Activated CD4-positive, alpha-beta memory T cell treated with anti-CD3 and anti-CD28 coated beads, Interleukin-2, amount 10 ng/mL, durations not matched to agents 7 days and 5 days (primary cell): Measurements from ENCODE around the gene ZBP1. TPM values are rescaled to one million over a fixed set of nuclear protein-coding genes. Genes with fewer than 3 reads are reported as not detected.

Experiments used
- CTCF ChIA-PET: fragments of 350-600 bp; sonication (Branson Sonifier 250); formaldehyde crosslinking; loops from one replicate; lab custom pipeline; 2021; ENCODE audit warnings: antibody characterized with exemption, inconsistent platforms; lab: Charles Lee
- POLR2A ChIA-PET: fragments of 350-600 bp; sonication (Branson Sonifier 250); formaldehyde crosslinking; loops from one replicate; lab custom pipeline; 2021; ENCODE audit warnings: antibody characterized with exemption; lab: Charles Lee
- DNase-seq: peaks from one replicate; pipeline ENCODE4 v3.0.0-alpha.2; 2020
- H3K27ac Mint-ChIP-seq: one replicate; pipeline ENCODE4 v1.8.0; 2021; ENCODE audit warnings: mild to moderate bottlenecking, mixed read lengths
- H3K27me3 Mint-ChIP-seq: one replicate; pipeline ENCODE4 v1.8.0; 2021; ENCODE audit warnings: mixed read lengths
- H3K36me3 Mint-ChIP-seq: one replicate; pipeline ENCODE4 v1.8.0; 2021; ENCODE audit warnings: low read depth, mixed read lengths
- H3K4me1 Mint-ChIP-seq: one replicate; pipeline ENCODE4 v1.8.0; 2021; ENCODE audit warnings: mixed read lengths
- H3K4me3 Mint-ChIP-seq: one replicate; pipeline ENCODE4 v1.8.0; 2021; ENCODE audit warnings: mild to moderate bottlenecking, mixed read lengths
- H3K9me3 Mint-ChIP-seq: one replicate; pipeline ENCODE4 v1.8.0; 2021; ENCODE audit warnings: mixed read lengths
- total RNA-seq, 2 experiments: library from RNA; stranded (reverse); gene quantifications; one replicate each; pipeline ENCODE4 v1.2.3, GENCODE V29; 2021

The ZBP1 gene
- total RNA-seq, 2 experiments from 2014 or later: 51.9 to 57.7 TPM

DNA sequence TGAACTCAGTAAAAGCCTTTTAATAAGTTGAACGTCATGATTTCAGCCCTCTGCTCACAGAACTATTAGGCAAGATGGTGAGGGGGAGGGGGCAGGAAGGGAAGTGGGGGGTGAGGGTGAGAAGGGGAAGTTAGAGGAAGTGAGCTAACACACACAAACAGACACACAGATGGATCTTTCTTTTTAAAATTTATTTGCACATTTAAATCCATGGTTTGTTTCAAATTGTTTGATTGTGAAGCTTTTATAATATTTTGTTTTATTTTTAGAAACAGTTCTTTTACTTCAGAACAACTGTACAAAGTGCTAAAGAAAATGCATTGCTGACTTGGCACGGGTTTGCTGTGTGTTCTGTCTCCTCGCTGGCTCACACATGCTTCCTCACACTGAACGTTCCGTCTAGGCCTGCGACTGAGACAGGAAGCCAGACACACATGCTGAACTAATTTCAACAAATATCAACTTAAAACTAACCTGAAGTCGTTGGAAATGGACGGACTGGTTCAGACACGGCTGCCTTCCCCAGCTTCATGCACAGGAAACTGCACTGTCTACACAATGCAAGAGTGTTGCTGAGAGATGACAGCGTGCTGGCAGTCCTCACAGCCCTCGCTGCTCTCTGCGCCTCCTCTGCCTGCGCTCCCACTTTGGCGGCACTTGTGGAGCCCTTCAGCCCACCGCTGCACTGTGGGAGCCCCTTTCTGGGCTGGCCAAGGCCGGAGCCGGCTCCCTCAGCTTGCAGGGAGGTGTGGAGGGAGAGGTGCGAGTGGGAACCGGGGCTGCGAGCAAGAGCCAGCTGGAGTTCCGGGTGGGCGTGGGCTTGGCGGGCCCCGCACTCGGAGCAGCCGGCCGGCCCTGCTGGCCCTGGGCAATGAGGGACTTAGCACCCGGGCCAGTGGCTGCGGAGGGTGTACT lies 8.1 kb upstream of the ZBP1 start:
- H3K36me3 Mint-ChIP-seq: peaks cover 30% of the 10 kb centered on the region
- H3K4me3 Mint-ChIP-seq: peak overlapping the region; percentile 60
- peak overlapping the region; percentile 98 for H3K27ac Mint-ChIP-seq
- peaks cover 49% of the 10 kb centered on the region for H3K4me1 Mint-ChIP-seq
- ChIA-PET CTCF (interaction anchor here (0.9 to 4.2 kb wide), 6 partner anchors 8 to 459 kb away, joined by 3 to 28 read pairs (median 4); partner anchors contain the start of gene ZBP1), POLR2A (interaction anchor here (0.8 to 8.7 kb wide), 5 partner anchors 9 to 236 kb away, joined by 3 to 121 read pairs (median 3); partner anchors contain the start of gene ZBP1)
- H3K27me3 Mint-ChIP-seq: peaks cover 52% of the 10 kb centered on the region
- peak; percentile 60 for DNase-seq
- peaks cover 17% of the 10 kb centered on the region for H3K9me3 Mint-ChIP-seq

DNA sequence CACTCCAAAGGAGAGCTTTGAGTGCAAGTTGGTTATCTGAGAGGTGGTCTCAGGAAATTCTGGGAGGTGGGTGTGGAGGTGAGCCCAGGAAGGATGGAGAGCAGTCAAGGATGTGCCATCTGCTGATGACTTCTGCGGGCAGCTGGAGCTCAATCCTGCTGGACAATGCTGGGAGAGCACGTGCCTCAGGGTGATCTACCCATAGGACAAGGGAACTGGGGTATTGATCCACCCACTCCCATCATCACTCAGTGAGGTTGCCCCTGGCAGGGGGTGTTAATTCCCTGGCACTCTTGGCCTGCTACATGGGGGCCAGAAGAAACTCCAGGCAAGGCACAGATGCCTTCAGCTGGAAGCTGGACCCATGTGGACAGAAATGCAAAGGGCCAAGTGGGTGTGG lies 7.1 kb upstream of the ZBP1 start:
- Mint-ChIP-seq H3K4me1 (peaks cover 48% of the 10 kb centered on the region), H3K36me3 (peaks cover 30% of the 10 kb centered on the region), H3K27me3 (peaks cover 46% of the 10 kb centered on the region), H3K9me3 (peaks cover 16% of the 10 kb centered on the region), H3K27ac (no peak overlapping the region), H3K4me3 (no peak overlapping the region)
- ChIA-PET CTCF (interaction anchor here (0.9 to 4.2 kb wide), 4 partner anchors 7 to 238 kb away, joined by 3 to 28 read pairs (median 4); partner anchors contain the start of gene ZBP1), POLR2A (interaction anchor here (0.8 to 8.7 kb wide), 5 partner anchors 8 to 235 kb away, joined by 3 to 121 read pairs (median 3); partner anchors contain the start of gene ZBP1)
- DNase-seq: peak; percentile 14

DNA sequence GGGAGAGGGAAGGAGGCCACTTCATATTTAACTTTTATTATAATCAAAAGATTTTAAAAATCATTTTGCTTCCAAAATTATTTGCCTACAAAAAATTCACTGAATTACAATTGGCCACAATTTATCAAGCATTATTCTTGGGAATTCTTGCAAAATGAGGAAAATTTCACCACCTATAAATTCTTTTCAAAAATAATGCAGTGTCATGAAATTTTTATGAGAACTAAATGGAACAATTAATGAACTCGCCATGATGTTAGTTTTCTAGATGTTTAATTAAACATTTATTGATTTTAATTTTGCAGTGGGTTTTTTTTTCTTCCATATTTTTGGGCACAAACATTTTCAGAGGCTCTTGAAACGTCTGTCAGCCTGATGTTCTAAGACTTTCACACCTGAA lies 5.8 kb upstream of the ZBP1 start:
- H3K27me3 Mint-ChIP-seq: peaks cover 33% of the 10 kb centered on the region
- H3K27ac Mint-ChIP-seq: no peak overlapping the region
- H3K4me3 Mint-ChIP-seq: no peak overlapping the region
- peaks cover 23% of the 10 kb centered on the region for H3K36me3 Mint-ChIP-seq
- H3K4me1 Mint-ChIP-seq: peaks cover 59% of the 10 kb centered on the region
- ChIA-PET POLR2A (no interaction called here), CTCF (no interaction called here)
- H3K9me3 Mint-ChIP-seq: peaks cover 16% of the 10 kb centered on the region
- no peak for DNase-seq

DNA sequence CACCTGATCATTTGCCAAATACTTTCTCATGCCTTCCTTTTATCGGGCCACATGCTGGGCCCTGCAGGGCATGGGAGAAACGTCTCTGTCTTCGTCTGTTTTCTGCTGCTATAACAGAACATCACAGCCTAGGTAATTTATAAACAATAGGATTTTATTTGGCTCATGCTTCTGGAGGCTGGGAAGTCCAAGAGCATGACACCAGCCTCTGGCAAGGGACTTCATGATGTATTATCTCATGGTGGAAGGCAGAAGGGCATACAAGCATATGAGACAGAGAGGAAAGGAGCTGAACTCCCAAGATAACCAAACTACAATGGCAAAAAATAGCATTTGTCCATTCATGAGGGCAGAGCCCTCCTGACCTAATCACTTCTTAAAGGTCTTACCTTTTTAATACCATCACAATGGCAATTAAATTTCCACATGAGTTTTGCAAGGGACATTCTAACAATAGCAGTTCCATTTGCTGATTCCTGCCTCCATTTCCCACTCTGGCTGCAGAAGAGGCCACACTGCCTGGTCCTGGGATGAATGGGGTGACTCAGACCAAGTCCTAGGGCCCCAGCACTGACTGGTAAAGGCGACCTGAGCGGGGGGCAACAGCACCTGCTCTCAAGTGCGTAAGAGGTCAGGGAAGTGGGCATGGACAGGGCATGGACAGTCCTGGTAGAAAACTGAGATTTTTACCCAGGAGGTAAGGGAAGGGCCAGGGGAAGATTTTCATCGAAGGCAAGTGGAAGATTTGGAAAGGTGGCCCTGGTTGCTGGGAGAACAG lies 5.1 kb upstream of the ZBP1 start:
- H3K9me3 Mint-ChIP-seq: peaks cover 16% of the 10 kb centered on the region
- no peak overlapping the region for H3K4me3 Mint-ChIP-seq
- CTCF ChIA-PET: no interaction called here
- POLR2A ChIA-PET: no interaction called here
- peaks cover 22% of the 10 kb centered on the region for H3K36me3 Mint-ChIP-seq
- no peak overlapping the region for H3K27ac Mint-ChIP-seq
- peaks cover 28% of the 10 kb centered on the region for H3K27me3 Mint-ChIP-seq
- DNase-seq: peak; percentile 12
- H3K4me1 Mint-ChIP-seq: peaks cover 65% of the 10 kb centered on the region

DNA sequence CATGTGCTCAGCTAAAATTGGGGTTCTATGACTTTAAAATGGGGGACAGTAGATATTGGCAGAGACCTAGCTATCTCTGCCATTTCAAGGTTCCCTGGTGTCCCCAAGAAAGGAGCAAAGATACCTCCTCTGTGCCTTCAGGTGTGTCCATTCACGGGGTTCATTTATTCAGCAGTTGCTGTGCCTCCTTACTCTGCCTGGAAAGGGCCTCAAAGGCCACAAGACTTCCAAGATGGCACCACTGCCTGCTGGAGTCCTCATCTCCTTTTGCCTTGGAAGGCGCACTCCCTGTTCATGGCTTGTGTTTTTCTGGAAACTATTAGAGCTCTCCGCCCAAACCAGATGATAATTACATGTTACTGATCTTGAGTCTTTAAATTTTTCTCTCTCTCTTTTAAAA lies 3.9 kb upstream of the ZBP1 start:
- ChIA-PET CTCF (no interaction called here), POLR2A (interaction anchor here (10.2 kb wide), 1 partner anchor 7 kb away, joined by 121 read pairs; no protein-coding TSS in a partner anchor)
- peaks cover 18% of the 10 kb centered on the region for H3K36me3 Mint-ChIP-seq
- H3K27me3 Mint-ChIP-seq: peaks cover 19% of the 10 kb centered on the region
- no peak overlapping the region for H3K27ac Mint-ChIP-seq
- no peak overlapping the region for H3K4me3 Mint-ChIP-seq
- peaks cover 61% of the 10 kb centered on the region for H3K4me1 Mint-ChIP-seq
- H3K9me3 Mint-ChIP-seq: peaks cover 12% of the 10 kb centered on the region
- no peak for DNase-seq

DNA sequence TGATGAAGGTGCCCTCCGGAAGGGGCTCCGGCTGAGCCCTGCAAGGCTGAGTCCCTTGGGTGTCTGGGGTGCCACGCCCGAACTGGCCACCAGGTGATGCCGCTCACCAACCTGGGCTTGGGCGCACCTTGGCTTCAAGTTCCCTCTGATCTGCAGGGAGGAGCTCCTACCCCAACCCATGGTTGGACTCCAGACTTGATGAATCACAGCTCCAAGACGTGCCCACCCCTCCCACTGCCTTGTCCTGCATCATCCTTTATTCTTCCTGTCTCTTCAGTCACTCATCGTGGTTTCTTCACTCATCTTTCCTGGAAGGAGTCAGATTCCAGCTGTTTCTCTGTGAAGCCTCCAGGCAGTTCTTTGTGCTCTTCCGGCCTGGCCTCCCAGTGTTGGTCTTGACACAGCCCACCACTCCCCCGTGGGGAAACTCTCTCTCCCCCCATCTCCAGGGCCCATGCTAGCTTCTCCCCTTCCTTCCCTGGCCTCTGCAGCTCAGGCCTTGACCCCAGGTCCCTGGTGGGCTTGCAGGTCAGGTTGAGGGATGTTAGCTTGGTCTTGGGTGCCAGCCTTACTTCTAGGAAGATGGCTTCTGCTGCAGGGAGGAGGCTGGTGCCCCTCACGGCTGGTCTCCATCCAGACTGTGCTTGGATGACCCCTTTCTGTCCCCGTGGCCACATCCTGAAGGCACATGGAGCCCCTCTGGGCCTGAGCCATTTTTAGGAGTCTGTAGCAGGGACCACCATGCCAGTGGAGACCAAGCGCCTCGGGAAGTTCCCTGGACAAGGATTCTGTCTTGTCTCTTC lies 2.6 kb upstream of the ZBP1 start:
- Mint-ChIP-seq H3K9me3 (peaks cover 12% of the 10 kb centered on the region), H3K27me3 (peaks cover 19% of the 10 kb centered on the region), H3K4me1 (peaks cover 65% of the 10 kb centered on the region), H3K36me3 (peaks cover 32% of the 10 kb centered on the region), H3K27ac (peak overlapping the region; percentile 68), H3K4me3 (no peak overlapping the region)
- ChIA-PET CTCF (interaction anchor here (0.6 to 2.0 kb wide), 23 partner anchors 8 to 557 kb away, joined by 3 to 12 read pairs (median 3); partner anchors contain the start of gene PMEPA1), POLR2A (interaction anchor here (0.6 to 10.2 kb wide), 5 partner anchors 8 to 464 kb away, joined by 3 to 121 read pairs (median 4); no protein-coding TSS in a partner anchor)
- DNase-seq: peak; percentile 82

DNA sequence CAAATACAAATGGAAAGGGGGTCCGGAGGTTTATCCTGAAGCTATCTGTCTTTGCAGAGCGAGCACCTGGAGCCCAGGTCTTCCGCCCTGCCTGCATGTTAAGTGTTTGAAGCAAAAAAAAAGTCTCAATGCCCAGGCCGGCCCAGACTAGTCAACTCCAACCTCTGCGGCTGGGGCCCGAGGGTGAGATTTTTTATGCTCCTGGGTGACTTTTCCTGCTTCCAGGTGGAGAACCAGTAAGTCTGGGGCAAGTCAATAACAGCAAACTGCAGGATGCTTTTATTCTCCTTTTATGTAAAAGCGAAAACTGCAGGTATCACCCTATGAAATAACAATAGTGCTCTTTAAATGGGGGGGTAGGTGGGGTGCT lies 2.0 kb upstream of the ZBP1 start:
- peaks cover 12% of the 10 kb centered on the region for H3K9me3 Mint-ChIP-seq
- H3K36me3 Mint-ChIP-seq: peaks cover 37% of the 10 kb centered on the region
- no peak overlapping the region for H3K4me3 Mint-ChIP-seq

DNA sequence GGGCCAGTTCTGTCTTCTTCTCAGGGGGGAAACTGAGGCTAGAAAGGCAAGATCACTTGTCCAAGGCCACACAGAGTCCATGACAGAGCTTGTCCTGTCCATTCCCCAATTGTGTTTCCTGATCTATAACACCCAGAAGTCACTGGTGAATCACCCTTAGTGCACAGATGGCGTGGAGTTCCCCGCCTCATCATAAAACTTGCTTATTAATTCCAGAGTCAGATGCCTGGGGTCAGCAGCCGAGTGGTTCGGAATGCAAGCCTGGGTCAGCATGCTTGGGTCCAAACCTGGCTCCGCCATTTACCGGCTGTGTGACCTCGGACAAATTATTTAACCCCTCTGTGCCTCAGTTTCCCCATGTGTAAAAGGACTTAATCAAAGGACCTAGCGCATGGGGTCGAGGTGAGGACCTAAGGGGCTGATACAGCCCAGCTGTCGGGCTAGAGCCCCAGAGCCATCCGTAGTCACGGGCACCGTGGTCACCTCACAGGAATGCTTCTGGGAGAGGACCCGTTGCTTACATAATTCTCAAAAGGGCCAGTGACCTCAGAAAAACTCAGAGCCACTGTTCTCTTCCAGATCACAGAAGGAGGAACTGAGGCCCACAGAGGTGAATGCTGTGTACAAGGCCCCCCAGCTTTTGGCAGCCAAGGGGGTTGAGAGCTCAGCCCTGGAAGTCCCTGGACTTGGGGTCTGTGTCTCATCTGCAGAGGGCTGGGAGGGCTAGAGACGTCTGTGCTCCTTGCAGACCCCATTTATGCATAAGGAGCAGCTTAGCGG lies 1.4 kb upstream of the ZBP1 start:
- CTCF ChIA-PET: interaction anchor here (0.9 to 6.4 kb wide), 14 partner anchors 8 to 559 kb away, joined by 3 to 65 read pairs (median 6); partner anchors contain the start of gene PMEPA1
- POLR2A ChIA-PET: interaction anchor here (1.4 to 10.2 kb wide), 6 partner anchors 9 to 232 kb away, joined by 3 to 121 read pairs (median 14); partner anchors contain the start of gene RBM38
- Mint-ChIP-seq H3K27me3 (peaks cover 24% of the 10 kb centered on the region), H3K9me3 (peaks cover 12% of the 10 kb centered on the region), H3K36me3 (peaks cover 42% of the 10 kb centered on the region), H3K27ac (peak overlapping the region; percentile 99), H3K4me1 (peaks cover 69% of the 10 kb centered on the region), H3K4me3 (peak overlapping the region; percentile 88)
- DNase-seq: no peak

More for the DNA sequence above, 2.0 kb upstream of the ZBP1 start:
- H3K27ac Mint-ChIP-seq: peak overlapping the region; percentile 68
- DNase-seq: no peak
- POLR2A ChIA-PET: interaction anchor here (0.6 to 10.2 kb wide), 4 partner anchors 9 to 464 kb away, joined by 3 to 121 read pairs (median 4); no protein-coding TSS in a partner anchor
- peaks cover 22% of the 10 kb centered on the region for H3K27me3 Mint-ChIP-seq
- CTCF ChIA-PET: interaction anchor here (0.7 to 3.6 kb wide), 21 partner anchors 7 to 558 kb away, joined by 3 to 28 read pairs (median 4); partner anchors contain the start of gene PMEPA1
- H3K4me1 Mint-ChIP-seq: peaks cover 65% of the 10 kb centered on the region

DNA sequence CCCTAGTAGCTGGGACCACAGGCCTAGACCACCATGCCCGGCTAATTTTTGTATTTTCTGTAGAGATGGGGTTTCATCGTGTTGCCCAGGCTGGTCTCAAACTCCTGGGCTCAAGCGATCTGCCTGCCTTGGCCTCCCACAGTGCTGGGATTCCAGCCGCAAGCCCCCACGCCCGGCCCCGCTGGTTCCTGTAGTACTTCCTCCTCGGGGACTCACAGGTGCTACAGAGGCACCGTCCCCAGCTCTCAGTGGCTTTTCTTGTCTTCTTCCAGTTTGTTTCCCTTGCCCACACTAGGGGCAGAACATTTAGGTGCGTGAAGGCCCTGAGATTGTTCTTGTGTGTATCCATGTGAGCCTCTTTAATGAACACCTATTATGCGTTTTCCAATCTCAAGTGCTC lies 773 bp upstream of the ZBP1 start:
- H3K9me3 Mint-ChIP-seq: peaks cover 12% of the 10 kb centered on the region
- DNase-seq: no peak
- peaks cover 24% of the 10 kb centered on the region for H3K27me3 Mint-ChIP-seq
- POLR2A ChIA-PET: interaction anchor here (1.4 to 10.2 kb wide), 9 partner anchors 10 to 231 kb away, joined by 3 to 121 read pairs (median 13); partner anchors contain the start of gene RBM38
- peaks cover 46% of the 10 kb centered on the region for H3K36me3 Mint-ChIP-seq
- peak overlapping the region; percentile 99 for H3K27ac Mint-ChIP-seq
- H3K4me1 Mint-ChIP-seq: peaks cover 65% of the 10 kb centered on the region
- peak overlapping the region; percentile 88 for H3K4me3 Mint-ChIP-seq
- CTCF ChIA-PET: interaction anchor here (1.1 to 6.4 kb wide), 7 partner anchors 8 to 559 kb away, joined by 4 to 65 read pairs (median 10); no protein-coding TSS in a partner anchor

DNA sequence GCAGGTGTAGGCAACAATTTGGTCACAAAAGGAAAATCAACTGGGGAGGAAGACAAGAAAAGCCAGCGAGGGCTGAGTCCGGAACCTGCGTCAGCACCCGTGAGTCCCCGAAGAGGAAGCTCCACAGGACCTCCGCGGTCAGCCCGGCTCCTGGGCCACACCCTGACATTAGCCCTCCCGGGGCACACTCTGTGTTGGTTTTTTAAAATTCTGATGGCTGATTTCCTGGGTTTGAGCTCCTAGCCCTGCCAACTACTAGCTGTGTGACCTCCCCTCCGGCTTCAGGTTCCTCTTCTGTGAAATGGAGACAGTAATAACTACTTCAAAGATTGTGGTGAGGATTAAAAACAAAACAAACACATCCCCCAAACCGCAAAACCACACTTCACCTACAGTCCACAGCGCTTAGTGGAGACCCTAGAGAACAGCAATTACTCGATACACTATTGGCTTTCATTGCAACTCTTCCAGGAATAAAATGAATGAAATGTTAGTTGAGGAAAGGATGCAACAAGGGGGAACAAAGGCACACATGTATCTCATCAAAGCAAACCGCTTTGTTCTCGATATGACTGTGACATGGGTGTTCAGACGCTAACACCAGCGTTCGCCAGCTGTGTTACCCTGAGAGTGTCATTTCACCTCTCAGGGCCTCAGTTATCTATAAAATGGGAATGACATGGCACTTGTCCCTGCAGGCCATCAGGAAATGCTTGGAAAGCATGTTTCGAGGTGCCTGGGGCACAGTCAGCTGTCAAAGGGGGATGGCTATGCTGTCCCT lies 985 bp downstream of the ZBP1 start:
- H3K27me3 Mint-ChIP-seq: peaks cover 15% of the 10 kb centered on the region
- peak overlapping the region; percentile 99 for H3K27ac Mint-ChIP-seq
- H3K9me3 Mint-ChIP-seq: peaks cover 2% of the 10 kb centered on the region
- POLR2A ChIA-PET: interaction anchor here (0.7 to 10.2 kb wide), 24 partner anchors 10 to 1546 kb away, joined by 3 to 121 read pairs (median 5); partner anchors contain the start of genes PMEPA1, RBM38 and STX16
- peak; percentile 87 for DNase-seq
- peak overlapping the region; percentile 88 for H3K4me3 Mint-ChIP-seq
- CTCF ChIA-PET: interaction anchor here (0.7 to 6.4 kb wide), 17 partner anchors 10 to 688 kb away, joined by 3 to 65 read pairs (median 6); partner anchors contain the start of genes PMEPA1 and RBM38
- peaks cover 65% of the 10 kb centered on the region for H3K4me1 Mint-ChIP-seq
- H3K36me3 Mint-ChIP-seq: peaks cover 49% of the 10 kb centered on the region
